GDM1 (cell line): ENCODE measurements around the gene DNM1.

Experiments used
- DNase-seq: peaks from one replicate; lab custom pipeline; 2025; lab: John Stamatoyannopoulos, UW

Gene DNM1

DNA sequence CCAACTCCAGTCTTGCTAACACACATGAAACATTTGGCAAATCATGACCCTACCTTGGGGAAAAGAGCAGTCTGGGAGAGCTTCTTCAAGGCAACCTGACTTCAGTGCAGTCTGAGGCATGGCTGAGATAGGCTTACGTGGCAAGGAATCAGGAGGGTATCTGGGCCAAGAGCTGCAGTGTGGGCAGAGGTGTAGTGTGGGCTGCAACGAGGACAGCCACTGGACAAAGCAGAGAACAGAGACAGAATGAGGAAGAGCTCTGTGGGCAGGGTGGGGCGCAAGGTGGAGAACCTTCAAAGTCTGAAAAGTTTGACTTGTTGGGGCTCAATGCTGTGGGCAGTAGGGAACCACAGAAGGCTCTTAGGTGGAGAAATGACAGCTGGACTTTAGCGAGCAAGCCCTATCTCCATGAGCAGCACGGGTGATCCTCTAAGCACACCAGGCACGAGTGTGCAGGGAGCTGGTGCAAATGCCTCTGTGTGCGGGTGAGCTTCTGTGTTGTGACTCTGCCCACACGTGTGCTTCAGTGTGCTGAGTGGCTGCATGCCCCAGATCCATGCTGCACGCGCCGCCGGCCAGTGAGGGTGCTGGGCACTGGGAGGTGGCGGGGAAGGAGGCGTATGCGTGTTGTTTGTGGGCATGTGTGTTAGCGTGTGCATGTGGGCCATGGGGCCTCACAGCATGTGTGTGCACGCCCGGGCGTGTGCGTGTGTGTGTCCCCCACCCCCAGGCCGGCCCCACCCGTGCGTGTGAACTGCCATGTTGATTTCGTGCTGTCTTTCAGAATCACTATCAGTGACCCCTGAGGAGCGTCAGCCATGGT lies 49.3 kb downstream of the DNM1 start:
- DNase-seq: no peak

DNA sequence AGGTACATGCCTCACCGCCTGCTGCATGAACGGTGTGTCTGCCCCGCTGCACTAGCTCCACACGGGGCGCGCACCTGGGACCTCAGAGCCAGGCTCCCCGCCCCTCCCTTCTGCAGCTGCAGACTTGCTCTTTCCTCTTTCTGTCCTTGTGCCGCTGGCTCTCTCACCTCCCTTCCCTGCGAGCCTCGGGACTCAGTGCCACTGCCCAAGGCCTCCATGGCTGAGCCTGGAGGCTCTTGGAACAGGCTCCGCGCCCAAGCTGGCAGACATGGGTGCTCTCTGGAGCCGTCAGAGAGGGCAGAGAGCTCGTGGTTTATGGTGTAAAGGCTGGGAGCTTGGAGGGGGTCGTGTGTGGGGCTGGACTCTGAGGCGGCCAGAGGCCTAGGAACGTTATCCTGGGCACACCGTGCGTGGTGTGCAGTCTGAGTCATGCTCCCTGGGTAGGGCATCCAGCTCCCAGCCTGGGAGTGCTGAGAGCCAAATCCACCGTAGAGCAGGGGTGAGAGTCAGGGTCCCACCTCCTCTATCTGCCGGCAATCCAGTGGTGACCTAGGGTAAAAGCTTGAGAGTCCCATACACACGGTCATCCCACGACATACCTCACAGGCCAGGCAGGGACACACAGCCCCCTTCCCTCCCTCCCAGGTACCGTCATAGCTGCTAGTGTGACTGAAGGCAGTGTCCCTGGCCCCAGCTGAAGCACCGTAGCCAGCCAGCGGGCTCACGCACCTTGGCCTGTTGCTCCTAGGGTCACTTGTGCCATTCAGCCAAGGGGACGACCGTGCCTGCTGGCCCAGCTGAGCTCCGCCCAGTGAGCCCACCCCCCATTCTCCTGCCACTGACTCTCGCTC lies 50.2 kb downstream of the DNM1 start:
- DNase-seq: no peak

DNA sequence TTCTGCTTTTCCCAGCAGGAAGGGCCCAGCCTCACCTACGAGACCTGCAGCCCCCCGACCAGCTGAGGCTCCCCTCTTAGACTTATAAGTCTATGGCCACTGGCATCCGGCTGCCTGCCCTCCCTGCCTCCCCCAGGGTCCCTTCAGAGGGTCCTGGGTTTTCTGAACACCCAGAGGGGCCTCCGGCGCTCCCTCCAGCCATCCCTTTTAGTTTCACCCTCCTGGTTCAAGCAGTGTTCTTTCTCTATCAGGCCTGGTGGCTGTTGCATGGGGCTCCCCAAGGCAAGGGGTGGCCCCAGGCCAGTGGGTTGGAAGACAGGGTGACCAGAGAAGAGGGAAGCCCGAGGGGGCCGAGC lies 50.8 kb downstream of the DNM1 start:
- DNase-seq: no peak

DNA sequence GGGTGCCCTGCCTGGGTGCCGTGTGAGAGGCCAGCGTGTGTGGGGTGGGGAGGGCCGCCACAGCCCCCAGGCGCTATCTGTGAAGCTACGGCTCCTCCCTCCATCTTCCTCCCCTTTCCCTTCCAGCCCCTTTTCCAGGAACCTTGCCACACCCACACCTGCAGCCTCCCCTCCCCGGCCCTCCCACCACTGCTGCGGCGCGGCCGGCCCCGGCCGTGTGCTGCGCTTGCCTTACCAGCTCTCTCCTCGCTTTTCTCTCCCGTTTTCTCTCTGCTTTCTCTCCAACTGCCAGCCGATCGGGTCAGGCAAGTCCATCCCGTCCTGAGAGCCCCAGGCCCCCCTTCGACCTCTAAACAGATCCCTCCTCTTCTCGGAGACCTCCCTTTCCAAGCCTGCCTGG lies 51.2 kb downstream of the DNM1 start:
- no peak for DNase-seq

DNA sequence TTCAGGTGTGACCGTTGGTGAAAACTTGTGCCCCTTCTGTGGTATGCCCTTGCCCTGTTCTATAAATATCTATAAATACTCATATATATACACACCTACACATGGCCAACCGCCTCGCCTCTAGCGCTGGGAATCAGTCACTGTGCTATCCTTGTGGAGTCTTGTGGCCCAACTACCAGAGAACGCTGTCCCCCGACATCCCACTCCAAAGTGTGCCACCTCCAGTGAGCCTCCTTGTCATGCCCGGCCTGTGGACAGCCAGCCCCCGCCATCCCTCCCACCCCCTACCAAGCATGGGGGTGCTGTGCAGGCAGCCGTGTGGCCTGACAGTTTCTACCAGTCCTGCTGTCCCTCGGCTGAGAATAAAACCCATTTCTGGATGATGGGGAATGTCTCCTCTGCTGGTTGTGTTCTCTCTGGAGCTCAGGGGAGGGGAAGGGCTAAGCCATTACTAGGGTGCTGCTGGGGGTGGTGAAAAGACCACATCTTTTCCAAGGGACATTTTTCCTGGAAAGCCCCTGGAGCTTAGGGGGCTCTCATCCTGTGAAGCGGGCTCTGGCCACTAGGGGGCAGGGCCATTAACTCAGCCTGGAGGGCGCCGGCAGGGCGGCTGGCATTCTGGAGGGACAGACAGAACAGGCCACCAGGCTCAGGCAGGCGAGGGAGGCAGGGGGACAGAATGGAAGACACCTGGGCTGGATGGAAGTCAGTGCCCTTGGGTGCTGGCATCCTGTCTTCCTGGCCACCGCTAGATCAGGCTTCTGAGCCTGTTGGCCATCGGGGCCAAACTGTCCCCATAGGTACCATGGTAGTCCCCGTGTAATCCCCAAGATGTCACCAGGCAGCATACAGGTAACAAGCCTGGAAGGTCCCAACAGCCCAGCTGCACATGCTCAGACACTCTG lies 51.9 kb downstream of the DNM1 start:
- DNase-seq: peak; percentile 9

DNA sequence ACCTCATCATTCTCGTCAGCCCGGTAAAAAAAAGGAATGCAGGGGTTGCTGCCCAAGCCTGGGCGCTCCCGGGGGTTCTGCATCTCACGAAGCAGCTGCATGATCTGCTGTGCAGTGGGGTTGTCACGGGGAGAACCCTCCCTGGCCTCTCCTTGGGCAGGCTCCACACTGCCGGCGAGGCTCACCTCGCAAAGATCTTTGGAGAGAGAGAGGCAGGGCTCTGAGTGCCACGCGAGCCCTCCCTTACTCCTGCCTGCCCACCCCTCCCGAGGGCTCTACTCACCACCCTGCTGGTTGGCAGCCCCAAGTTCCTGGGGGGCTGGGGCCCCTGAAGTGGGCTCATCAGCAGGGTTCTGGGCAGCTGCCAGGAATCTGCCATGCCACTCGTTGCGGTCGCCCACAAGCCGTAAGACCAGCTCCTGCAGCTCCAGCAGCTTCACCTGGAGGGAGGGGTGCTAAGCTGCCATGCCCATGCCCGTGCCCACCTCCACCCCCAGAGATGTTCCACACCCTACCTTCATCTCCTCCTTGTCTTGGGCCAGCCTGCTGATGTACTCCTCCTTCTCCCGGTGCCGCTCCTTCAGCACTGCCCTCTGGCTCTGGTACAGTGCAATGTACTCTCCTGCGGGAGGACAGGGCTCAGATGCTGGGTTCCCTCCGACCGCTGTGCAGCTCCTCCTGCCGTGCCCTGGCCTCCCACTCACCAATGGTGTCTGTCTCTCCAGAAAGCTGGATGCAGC lies 54.1 kb downstream of the DNM1 start:
- DNase-seq: no peak

DNA sequence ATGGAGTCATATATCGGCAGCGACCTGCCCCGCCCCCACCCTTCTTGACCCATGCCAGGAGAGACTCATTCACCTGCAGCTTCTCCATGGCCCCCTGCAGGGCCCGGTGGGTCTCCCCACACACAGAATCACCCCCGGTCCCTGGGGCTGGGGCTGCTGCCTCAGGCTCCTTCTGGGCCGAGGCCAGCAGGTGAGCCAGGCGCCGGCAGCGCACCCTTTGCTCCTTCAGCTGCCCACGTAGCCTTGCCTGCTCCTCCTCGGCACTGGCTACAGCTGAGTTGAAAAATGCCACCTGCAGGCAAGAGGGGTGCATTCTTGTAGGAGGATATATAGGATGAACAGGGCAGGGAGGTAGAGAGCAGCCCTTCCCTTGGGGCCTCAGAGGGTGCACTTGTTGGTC lies 54.7 kb downstream of the DNM1 start:
- DNase-seq: no peak

DNA sequence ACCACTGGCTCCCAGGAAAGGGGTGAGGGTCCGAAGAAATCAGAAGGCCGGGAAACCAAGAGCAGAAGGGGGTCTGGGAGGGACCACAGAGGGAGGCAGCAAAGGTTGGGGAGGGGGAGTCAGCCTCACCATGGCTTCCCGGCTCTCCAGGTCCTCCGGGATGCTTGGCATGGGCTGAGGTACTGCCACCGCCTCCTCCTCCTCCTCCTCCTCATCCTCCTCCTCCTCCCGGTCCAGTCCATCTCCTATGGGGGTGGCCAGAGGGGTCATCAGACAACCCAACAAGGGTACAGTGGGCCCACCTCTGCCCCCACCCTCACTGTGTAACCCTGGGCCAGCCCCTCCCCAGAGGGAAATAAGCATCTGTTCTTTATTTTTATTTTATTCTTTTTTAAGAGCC lies 55.1 kb downstream of the DNM1 start:
- no peak for DNase-seq

DNA sequence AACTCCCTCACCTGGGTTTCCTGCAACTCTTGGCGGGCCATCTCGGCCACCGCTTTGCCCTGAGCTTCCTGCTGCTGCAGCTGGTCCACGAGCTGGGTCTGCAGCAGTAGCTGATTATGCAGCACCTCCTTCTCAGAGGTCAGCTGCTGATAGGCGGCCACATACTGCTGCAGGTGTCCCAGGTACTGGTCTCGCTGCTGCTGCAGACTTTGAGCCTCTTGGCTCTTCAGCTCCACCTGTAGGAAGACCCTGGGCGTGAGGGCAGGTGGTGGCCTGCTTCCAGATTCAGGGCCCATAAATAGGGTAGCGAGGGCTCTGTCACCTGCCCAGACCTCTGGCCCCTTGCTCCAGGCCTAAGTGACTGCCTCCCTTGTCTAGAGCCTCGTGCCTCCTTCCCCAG lies 56.0 kb downstream of the DNM1 start:
- no peak for DNase-seq

DNA sequence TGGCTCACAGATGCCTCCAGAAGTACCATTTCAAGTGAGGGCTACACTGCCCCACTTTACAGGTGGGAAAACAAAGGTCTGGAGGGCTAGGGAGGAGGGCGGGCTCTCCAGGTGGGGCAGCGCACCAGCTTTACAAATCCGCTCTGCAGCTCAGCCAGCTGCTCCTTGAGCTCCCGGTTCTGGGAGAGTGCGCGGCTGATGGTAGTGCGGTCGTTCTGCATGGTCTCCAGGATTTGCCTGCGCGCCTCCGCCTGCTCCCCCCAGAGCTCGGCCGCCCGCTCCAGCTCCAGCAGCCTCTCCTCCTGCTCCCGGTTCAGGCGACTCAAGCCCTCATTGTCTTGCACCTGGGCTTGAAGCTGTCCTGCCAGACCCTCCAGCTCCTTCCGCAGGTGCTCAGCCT lies 57.2 kb downstream of the DNM1 start:
- no peak for DNase-seq

DNA sequence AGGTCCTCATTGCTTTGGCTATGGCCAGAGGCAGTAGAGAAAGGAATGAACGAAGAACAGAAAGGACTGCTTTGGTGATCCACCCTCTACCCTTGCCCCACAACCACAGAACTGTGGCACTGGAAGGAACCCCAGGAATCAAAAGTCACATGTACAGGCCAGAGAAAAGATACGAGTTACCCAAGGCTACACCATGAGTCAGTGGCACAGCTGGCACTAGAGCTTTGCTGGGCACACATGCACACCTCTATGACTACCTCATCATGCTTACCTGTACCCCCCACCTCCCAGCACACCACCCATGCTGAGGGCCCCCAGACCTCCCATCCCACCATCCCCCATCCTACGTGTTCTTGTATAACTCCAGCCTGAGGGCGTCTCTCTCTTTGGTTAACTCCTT lies 59.5 kb downstream of the DNM1 start:
- DNase-seq: no peak

DNA sequence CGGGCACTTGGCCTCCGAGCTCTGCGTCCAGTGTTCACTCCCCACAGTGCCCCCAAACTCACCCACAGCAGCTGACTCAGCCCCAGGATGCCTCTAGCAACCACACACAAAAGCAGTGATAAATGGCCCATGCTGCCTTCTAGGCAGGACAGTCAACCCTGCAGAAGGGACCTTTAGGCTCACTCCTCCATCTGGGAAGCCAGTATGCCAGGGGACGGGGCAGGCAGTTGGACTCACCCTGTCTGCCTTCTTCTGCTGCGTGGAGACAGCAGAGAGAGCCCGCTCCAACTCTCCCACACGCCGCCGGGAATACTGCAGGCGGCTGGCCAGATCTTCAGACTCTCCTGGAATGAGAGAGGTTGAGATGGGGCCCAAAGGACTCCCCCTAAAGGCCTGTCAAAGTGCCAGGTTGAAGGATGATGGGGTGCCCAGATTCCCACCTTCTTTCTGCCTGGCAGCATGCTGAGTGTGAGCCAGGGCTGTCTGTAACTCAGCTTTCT lies 62.2 kb downstream of the DNM1 start:
- DNase-seq: no peak

DNA sequence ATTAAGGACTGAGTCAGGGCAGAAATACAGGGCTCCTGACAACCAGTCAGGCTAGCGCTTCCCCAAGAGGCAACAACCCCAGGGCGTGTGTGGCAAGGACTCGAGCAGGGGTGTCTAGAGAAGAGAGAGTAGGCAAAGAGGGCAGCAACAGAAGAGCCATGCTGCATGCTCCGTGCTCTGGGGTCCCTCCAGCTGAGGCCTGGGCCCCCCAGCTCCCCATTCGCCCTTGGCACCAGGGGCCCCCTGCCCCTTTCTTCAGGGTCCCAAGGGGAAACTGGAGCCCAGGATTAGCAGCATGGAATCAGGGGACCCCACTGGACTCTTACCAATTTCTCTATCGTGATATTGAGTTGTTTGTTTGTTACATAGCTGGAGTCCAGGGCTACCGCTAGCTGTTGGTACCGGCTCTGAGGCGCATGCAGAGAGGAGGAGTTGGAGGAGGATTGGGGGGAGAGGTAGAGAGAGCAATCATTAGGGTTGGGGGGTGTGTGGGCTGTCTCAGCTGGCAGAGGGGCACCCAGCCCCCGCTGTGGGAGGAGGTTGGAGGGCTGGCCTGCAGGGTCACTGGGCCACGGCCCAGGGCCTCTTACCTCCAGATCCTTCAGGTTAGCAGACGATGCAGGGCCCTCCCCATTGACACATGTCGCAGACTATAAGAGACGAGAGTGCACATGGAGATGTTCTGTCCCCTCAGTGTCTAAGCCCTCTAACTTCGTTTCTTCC lies 63.9 kb downstream of the DNM1 start:
- no peak for DNase-seq

DNA sequence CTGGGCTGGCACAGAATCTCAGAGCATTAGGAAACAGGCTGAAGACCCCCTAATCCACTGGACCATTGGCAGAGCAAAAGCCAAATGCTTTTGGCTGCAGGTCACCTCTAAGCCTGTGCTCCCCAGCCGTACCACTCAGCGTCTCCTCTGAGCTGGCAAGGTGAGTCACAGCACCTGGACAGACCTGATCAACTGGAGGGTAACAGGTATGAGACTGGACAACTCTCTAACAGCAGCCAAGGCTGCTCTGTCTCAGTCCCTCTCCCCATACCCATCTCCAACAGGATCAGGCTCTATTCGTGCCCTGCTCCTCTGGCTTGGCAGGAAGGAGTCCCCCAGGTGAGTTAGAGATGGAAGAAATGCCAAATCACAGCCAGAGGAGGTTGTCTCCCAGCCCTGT lies 67.9 kb downstream of the DNM1 start:
- DNase-seq: no peak

DNA sequence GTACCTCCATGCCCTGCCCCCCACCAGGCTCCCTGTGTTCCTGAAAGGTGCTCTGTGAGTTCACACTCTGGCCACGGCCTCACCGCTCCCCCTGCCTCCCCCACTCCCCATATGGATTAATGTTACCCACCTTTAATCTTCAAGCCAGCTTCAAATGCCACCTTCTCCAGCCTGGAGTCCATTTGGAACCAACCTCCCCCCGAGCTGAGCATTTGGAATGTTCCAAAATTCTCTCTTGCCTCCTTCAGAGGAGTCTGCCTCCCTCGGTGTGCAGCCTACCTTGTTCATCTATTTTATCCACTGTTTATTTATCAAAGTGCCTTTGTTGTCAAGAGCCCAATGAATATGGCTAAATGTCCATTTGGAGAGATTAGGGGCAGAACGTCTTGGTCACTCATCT lies 68.3 kb downstream of the DNM1 start:
- no peak for DNase-seq

DNA sequence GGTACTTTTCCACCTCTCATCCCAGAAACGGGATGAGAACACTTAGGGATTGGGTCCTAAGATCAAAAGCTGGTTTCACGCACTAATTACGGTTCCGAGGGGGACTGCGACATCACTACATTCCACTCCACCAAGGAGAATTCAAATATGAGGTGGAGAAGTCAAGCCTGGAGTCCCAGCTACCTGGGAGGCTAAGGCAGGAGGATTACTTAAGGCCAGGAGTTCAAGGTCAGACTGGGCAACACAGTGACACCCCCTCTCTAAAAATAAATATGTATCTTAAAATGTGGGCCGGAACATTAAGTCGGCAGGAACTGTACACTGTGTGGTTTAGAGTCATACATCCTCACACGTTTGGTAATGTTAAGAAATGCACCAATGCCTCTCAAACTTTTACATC lies 71.1 kb downstream of the DNM1 start:
- no peak for DNase-seq

DNA sequence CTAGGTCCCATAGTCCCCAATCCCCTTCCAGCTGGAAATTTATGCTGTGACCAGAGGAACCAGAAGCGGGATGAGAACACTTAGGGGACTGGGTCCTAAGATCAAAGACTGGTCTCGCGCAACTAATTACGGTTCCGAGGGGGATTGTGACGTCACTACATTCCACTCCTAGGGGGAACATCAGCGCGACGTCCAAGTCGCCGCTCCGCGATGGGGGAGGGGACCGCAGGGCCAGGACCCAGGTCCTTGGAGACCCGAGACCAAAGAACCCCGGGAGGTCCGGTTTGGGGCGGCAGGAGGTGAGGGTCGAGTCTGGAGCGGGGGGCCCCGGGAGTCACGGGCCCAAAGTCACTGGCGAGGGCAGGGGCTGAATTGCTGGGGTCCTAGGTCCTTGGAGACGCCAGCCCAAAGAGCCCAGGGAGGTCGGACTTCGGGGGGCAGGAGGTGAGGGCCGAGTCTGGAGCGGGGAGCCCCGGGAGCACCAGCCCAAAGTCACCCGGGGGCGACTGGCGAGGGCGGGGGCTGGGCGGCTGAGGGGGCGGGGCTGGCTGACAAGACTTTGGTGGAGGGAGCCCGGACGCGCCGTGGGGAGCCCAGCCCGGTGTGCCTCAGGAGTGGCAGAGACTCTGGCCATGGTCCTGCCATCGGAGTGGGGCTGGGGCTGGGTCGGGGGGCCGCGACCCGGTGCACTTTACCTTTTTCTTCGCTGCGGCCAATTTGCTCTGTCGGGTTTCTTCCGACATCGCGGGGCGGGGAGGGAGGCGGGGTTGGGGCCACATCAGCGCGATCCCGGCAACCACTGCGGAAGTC lies 72.2 kb downstream of the DNM1 start, which contains the start of gene GOLGA2:
Gene GOLGA2 (minus strand): TSS at position 810 of the 810 bp plus-strand sequence. CDS start 31 bp downstream, at position 779.
- DNase-seq: no peak

DNA sequence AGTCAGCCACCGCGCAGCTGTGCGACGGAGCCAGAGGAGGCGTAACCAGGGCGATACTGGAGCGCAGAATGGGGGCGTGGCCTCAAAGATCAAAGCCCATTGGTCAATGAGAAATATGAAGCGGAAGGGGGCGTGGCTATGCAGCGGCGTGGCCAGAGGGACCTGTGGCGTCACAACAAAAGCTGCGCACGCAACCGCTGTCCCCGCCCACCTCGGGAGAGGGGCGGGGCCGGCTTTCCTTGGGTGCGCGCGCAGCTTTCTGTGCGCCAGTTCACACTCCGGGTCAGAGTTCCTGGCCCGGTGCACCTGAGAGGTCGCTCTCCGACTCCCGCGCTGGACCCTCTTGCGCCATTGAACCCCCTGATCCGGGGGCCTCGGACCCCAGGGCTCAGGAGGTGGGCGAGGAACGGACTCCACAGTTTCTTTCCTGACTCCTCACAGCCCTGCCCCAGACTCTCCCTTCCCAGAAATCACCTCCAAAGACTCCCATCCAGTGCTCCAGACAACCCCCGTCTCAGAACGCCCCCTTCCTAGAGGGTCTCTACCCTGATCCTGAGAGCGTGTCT lies 72.9 kb downstream of the DNM1 start, which contains the start of gene SWI5:
Gene SWI5 (plus strand): TSS at position 269 of the 566 bp plus-strand sequence.
- DNase-seq: peak; percentile 99

DNA sequence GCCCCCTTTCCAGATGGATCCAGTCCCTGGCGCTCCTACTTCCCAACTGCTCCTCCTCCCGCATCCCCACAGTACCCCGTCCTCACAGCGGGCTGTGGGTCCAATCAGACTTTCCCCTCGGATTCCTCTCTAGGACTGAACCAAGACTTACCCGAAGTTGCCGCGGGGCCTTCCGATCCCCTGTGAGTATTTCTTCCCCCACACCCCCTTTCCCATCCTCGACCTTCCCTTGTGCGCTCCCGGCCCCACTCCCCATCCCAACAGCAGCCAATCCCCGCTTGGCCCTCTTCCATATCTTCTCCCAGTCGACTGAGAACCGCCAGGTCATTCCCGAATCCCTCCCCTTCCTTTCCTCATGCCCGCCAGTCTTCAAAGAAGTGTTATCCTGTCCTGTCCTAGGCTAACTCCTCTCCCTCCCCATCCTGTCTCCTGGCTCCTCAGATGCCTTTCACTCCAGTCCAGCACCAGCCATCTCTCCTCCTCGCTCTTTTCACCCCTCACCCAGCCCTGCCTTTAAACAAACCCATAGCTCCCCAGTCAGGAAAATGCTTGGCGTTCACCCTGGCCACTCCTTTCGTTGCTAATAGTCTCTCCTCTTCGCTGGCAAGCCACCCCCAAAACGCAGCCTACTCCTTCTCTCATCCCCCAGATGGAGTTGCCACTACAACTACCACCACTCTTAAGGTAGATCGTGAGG lies 73.5 kb downstream of the DNM1 start:
- no peak for DNase-seq
